Measurements from ENCODE around the gene MAP3K13. TPM values are rescaled to one million over a fixed set of nuclear protein-coding genes. Genes with fewer than 3 reads are reported as not detected.

Gene MAP3K13
- total and polyA plus RNA-seq, 10 donors, result 13.2 to 20.9 (median 16.3) TPM

DNA sequence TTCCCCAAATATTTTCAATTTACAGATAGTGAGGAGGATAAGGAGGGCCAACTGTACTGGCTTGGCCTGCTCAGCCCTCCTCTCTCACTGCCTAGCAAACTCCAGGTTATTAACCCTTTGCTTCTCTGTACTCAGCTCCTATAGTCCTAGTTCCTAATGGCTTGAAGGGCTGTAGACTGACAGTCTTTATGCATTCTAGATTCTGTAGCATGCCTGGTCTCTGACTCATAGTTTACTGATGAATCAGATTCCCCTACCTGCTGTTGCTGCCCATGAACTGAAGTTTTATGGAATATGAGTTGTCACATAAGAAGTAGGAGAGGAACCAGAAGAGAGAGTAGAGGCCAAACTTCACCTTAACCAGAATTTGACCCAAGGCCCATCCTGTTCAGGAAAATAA is 27.1 kb upstream of the MAP3K13 start:
- Histone ChIP-seq H3K4me1 (peaks cover 4 to 19% (median 12%) of the 10 kb centered on the region in 6 donors), H3K9me3 (no peaks in the 10 kb centered on the region), H3K27ac (no peak overlapping the region), H3K4me3 (no peak overlapping the region), H3K27me3 (replicated peaks in 1 of 7) (no peaks in the 10 kb centered on the region), H3K36me3 (no peaks in the 10 kb centered on the region)
- no peak for DNase-seq
- TF ChIP-seq CTCF (IDR thresholded peaks at IDR 0.05 in 8 of 11, conservative IDR thresholded peaks at IDR 0.05 in 3 of 11), result no peak
- no peak for TF ChIP-seq POLR2A (IDR thresholded peaks at IDR 0.05)
- no peak for TF ChIP-seq POLR2AphosphoS5 (IDR thresholded peaks at IDR 0.05)
- intact Hi-C loops (cut with DNase I; ENCODE audit: low total_unique reads), result no loop called here

DNA sequence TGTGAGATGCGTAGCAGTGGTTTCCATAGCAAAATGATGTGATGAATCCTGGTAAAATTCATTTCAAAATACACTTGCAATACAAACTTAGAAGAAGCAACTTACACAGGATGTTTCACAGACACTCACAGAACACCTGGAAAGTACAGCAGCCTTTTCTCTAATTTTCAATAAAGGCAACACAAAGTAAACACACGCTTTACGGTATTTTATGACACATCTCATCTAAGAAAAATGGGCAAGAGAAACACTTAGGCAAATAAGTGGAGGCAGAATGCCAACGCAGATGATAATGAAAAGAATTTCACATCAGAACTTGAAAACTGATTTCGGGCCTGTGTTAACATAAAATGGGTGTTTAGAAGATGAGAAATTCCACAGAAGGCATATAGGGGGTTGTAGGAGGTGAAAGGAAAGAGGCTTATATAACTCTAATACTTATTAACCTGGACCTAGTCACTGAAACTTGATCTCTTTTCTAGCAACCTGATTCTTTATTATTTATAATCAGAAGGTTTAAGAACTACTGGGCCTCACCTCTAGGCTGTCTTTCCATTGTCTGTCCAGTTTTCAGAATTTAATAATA is 25.6 kb upstream of the MAP3K13 start:
- H3K4me3 ChIP-seq, result no peak overlapping the region
- intact Hi-C loops (cut with DNase I; ENCODE audit: low total_unique reads), result no loop called here
- no peaks in the 10 kb centered on the region for H3K9me3 ChIP-seq
- H3K27me3 ChIP-seq (replicated peaks in 1 of 7), result no peaks in the 10 kb centered on the region
- no peaks in the 10 kb centered on the region for H3K36me3 ChIP-seq
- no peak for DNase-seq
- H3K27ac ChIP-seq, result no peak overlapping the region
- 93 to 98% (median 96%) methylated on average over 5 of the region's 5 CpGs for whole genome bisulfite sequencing, 5 donors
- H3K4me1 ChIP-seq, result peaks cover 3 to 13% (median 7%) of the 10 kb centered on the region in 6 donors
- TF ChIP-seq CTCF (IDR thresholded peaks at IDR 0.05 in 8 of 11, conservative IDR thresholded peaks at IDR 0.05 in 3 of 11), result no peak
- TF ChIP-seq POLR2A (IDR thresholded peaks at IDR 0.05), result no peak
- no peak for TF ChIP-seq POLR2AphosphoS5 (IDR thresholded peaks at IDR 0.05)

- 85 to 98% (median 90%) methylated on average over 2 of the region's 2 CpGs for WGBS, 5 donors
- intact Hi-C loops (cut with DNase I; ENCODE audit: low total_unique reads), result no loop called here
- Histone ChIP-seq H3K9me3 (no peaks in the 10 kb centered on the region), H3K4me1 (peaks cover 0 to 14% (median 4%) of the 10 kb centered on the region in 6 donors), H3K4me3 (no peak overlapping the region), H3K36me3 (no peaks in the 10 kb centered on the region), H3K27me3 (replicated peaks in 1 of 7) (no peaks in the 10 kb centered on the region), H3K27ac (no peak overlapping the region)
- no peak for TF ChIP-seq POLR2A (IDR thresholded peaks at IDR 0.05)
- TF ChIP-seq CTCF (IDR thresholded peaks at IDR 0.05 in 8 of 11, conservative IDR thresholded peaks at IDR 0.05 in 3 of 11), result no peak
- no peak for DNase-seq
Measured at GRCh38 chr3:185339945-185340344, 23.0 kb upstream of the MAP3K13 start.

DNA sequence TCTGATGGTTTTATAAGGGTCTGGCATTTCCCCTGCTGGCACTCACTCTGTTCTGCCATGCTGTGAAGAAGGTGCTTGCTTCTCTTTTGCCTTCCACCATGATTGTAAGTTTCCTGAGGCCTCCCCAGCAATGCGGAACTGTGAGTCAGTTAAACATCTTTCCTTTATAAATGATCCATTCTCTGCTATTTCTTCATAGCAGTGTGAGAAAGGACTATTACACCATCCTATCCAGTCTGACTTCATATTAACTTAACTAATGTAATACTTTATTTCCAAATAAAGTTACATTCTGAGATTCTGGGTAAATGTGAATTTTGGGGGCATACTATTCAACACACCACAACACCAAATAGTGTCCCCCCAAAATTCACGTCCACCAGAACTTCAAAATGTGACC is 22.2 kb upstream of the MAP3K13 start:
- Histone ChIP-seq H3K9me3 (no peaks in the 10 kb centered on the region), H3K36me3 (no peaks in the 10 kb centered on the region), H3K27ac (no peak overlapping the region), H3K27me3 (replicated peaks in 1 of 7) (no peaks in the 10 kb centered on the region), H3K4me1 (peaks cover 0 to 14% (median 4%) of the 10 kb centered on the region in 6 donors), H3K4me3 (no peak overlapping the region)
- WGBS, 5 donors, result 82 to 99% (median 89%) methylated on average over 2 of the region's 2 CpGs
- intact Hi-C loops (cut with DNase I; ENCODE audit: low total_unique reads), result no loop called here
- TF ChIP-seq POLR2AphosphoS5 (IDR thresholded peaks at IDR 0.05) (no peak), POLR2A (IDR thresholded peaks at IDR 0.05) (no peak), CTCF (IDR thresholded peaks at IDR 0.05 in 8 of 11, conservative IDR thresholded peaks at IDR 0.05 in 3 of 11) (no peak)
- no peak for DNase-seq
